AG04450 (cell line): Measurements from ENCODE around the gene TADA3. TPM values are rescaled to one million over a fixed set of nuclear protein-coding genes. Genes with fewer than 3 reads are reported as not detected.
A peak's percentile ranks its signal among the peaks of the same experiment; 100 is the strongest.

Experiments
- CTCF ChIA-PET: fragments of 300-600, 350-600 bp; formaldehyde crosslinking; extraction: SDS; loops from one replicate; lab custom pipeline; 2022; ENCODE audit warnings: antibody characterized with exemption, inconsistent platforms; lab: Charles Lee
- POLR2A ChIA-PET: fragments of 350-600 bp; formaldehyde crosslinking; extraction: SDS; loops from one replicate; lab custom pipeline; 2021; ENCODE audit warnings: antibody characterized with exemption, inconsistent platforms; lab: Yijun Ruan, JAX
- DNase-seq: peaks from one replicate; pipeline ENCODE4 v3.0.0-alpha.2; 2011; ENCODE audit warnings: low read depth, low spot score
- H3K27ac ChIP-seq: one replicate; pipeline ENCODE4 v1.5.1; 2012; ENCODE audit warnings: low read depth, low read length, control low read depth
- H3K27me3 ChIP-seq: one replicate; pipeline ENCODE4 v1.6.0; 2012; ENCODE audit warnings: low read length; ENCODE audit not compliant: control insufficient read depth, insufficient read depth
- H3K4me3 ChIP-seq: 2 replicates; pipeline ENCODE4 v1.5.1; 2011; ENCODE audit warnings: mild to moderate bottlenecking, low read depth, low read length, control low read depth
- H3K9me3 ChIP-seq: 2 replicates; pipeline ENCODE4 v1.5.1; 2012; ENCODE audit warnings: low read length; ENCODE audit not compliant: control insufficient read depth, insufficient read depth
- polyA plus RNA-seq: library from polyadenylated mRNA; depleted of rRNA; stranded (reverse); fragments of >200 nt; gene quantifications from 2 replicates; pipeline ENCODE4 v1.2.3, GENCODE V29; 2011
- TF ChIP-seq, protein P1 (sequence below): IDR thresholded peaks from 2 replicates; pipeline ENCODE4 v1.5.1; 2011; ENCODE audit warnings: low read depth, low read length, control low read depth, inconsistent platforms

The TADA3 gene
- polyA plus RNA-seq, 1 experiment = 61.8 TPM

DNA sequence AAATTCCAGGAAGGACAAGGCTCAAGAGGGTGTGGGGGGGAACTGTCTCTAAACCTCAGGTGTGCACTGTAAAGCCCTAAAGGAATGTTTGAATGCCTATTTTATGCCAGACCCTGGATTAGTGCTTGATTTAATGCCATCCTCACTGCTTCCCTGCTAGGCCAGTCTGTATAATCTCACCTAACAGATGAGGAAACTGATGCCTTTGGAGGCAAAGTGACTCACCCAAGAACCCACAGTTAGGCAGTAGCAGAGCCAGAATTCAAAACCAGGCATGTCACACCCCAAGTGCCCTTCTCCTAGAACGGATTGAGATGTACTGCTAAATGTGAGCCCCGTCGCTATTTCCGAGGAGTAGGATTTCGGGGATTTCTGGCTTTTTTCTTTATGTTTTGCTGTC is 30.4 kb downstream of the TADA3 start:
- no peak overlapping the region for H3K27ac ChIP-seq
- H3K4me3 ChIP-seq = no peak overlapping the region
- ChIA-PET CTCF (no interaction called here), POLR2A (interaction anchor here (0.7 kb wide), 1 partner anchor 8 kb away, joined by 3 read pairs; no protein-coding TSS in a partner anchor)
- TF ChIP-seq, protein P1, sequence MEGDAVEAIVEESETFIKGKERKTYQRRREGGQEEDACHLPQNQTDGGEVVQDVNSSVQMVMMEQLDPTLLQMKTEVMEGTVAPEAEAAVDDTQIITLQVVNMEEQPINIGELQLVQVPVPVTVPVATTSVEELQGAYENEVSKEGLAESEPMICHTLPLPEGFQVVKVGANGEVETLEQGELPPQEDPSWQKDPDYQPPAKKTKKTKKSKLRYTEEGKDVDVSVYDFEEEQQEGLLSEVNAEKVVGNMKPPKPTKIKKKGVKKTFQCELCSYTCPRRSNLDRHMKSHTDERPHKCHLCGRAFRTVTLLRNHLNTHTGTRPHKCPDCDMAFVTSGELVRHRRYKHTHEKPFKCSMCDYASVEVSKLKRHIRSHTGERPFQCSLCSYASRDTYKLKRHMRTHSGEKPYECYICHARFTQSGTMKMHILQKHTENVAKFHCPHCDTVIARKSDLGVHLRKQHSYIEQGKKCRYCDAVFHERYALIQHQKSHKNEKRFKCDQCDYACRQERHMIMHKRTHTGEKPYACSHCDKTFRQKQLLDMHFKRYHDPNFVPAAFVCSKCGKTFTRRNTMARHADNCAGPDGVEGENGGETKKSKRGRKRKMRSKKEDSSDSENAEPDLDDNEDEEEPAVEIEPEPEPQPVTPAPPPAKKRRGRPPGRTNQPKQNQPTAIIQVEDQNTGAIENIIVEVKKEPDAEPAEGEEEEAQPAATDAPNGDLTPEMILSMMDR = no peak
- DNase-seq = no peak
- H3K27me3 ChIP-seq = no peaks in the 10 kb centered on the region
- H3K9me3 ChIP-seq = no peaks in the 10 kb centered on the region; the same call in 1 of the 2 replicates

GRCh38 chr3:9760779-9761505 is 31.3 kb downstream of the TADA3 start:
- no peak for DNase-seq
- TF ChIP-seq, protein P1 = no peak
- no peaks in the 10 kb centered on the region; the same call in 1 of the 2 replicates for H3K9me3 ChIP-seq
- H3K27ac ChIP-seq = no peak overlapping the region
- H3K4me3 ChIP-seq = no peak overlapping the region
- ChIA-PET CTCF (no interaction called here), POLR2A (no interaction called here)
- no peaks in the 10 kb centered on the region for H3K27me3 ChIP-seq

DNA sequence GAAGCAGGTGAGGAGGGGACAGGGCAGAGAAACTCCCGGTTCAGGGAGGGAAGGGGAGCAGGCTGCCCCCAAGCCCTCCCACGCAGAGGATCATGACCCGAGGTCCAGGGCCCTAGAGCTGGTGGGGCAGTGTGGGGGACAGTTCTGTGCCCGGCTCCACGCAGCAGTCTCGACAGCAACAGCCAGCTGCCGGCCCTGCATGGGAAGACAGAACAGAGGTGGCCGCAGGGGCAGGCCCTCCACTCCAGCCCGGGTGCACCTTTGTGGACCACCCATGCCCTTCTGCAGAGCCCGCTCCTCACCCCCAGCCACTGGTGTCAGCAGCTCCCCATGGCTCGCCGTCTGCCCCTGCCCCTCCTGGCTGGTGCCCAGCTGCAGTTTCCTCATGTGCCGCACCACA is 34.8 kb downstream of the TADA3 start:
- H3K4me3 ChIP-seq = no peak overlapping the region
- POLR2A ChIA-PET = no interaction called here
- DNase-seq = no peak

GRCh38 chr3:9754678-9755077 is 37.6 kb downstream of the TADA3 start:
- H3K9me3 ChIP-seq = no peaks in the 10 kb centered on the region; the same call in 1 of the 2 replicates
- TF ChIP-seq, protein P1 = no peak
- no peak overlapping the region for H3K4me3 ChIP-seq
- H3K27ac ChIP-seq = no peak overlapping the region
- ChIA-PET CTCF (no interaction called here), POLR2A (no interaction called here)
- H3K27me3 ChIP-seq = no peaks in the 10 kb centered on the region
- no peak for DNase-seq

More for the DNA sequence above, 34.8 kb downstream of the TADA3 start:
- no peaks in the 10 kb centered on the region; the same call in 1 of the 2 replicates for H3K9me3 ChIP-seq
- H3K27me3 ChIP-seq = no peaks in the 10 kb centered on the region
- CTCF ChIA-PET = no interaction called here
- H3K27ac ChIP-seq = no peak overlapping the region
- TF ChIP-seq, protein P1 = no peak

DNA sequence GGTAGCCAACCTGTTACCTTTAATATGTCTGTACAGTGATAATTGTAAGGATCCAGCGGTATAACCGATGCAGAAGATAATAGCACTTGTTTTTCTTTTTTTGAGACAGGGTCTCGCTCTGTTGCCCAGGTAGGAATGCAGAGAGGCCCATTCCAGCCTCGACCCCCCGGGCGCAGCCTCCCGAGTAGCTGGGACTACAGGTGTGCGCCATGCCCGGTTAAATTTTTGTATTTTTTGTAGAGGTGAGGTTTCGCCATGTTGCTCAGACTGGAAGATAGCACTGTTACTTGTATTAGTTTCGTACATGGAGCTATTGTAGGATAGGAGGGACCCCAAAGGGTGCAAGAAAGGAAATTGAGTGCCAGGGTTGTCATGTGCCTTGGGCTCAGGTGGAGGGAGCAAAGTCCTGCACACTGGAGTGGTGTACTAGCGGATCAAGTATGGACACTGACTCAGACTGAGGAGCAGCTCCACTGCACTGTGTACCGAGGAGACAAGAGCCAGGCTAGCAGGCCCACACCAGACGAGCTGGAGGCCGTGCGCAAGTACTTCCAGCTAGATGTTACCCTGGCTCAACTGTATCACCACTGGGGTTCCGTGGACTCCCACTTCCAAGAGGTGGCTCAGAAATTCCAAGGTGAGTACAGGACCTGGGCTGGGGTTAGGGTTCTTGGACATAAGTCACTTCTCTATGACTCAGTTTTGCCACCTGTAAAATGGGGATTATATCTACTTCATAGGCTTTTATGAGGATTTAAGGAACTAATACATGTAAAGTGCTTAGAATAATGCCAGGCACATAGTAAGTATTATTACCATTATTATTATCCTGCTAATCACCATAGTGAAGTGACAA is 41.5 kb downstream of the TADA3 start:
- TF ChIP-seq, protein P1 = no peak
- H3K27me3 ChIP-seq = no peaks in the 10 kb centered on the region
- no peak overlapping the region for H3K27ac ChIP-seq
- peak overlapping the region; percentile 86 for H3K4me3 ChIP-seq
- ChIA-PET CTCF (no interaction called here), POLR2A (interaction anchor here (1.8 kb wide), 2 partner anchors 42 to 388 kb away, joined by 4 to 13 read pairs; partner anchors contain the start of genes ARPC4, TADA3 and THUMPD3)
- DNase-seq = no peak
- no peaks in the 10 kb centered on the region for H3K9me3 ChIP-seq
